Osteoblast (primary cell): ENCODE data around the gene SIX2. TPM values are rescaled to one million over a fixed set of nuclear protein-coding genes. Genes with fewer than 3 reads are reported as not detected.
A peak's percentile ranks its signal among the peaks of the same experiment; 100 is the strongest.

Experiments
- DNase-seq: peaks from one replicate; pipeline ENCODE4 v3.0.0; 2011; ENCODE audit warnings: low spot score, mixed read lengths; ENCODE audit not compliant: insufficient read length; ENCODE audit errors: missing footprints
- H2AFZ ChIP-seq: 2 replicates; pipeline ENCODE4 v1.6.0; 2011; ENCODE audit warnings: mild to moderate bottlenecking, low read length
- H3K27ac ChIP-seq: 2 replicates; pipeline ENCODE4 v1.5.1; 2011; ENCODE audit warnings: mild to moderate bottlenecking, low read depth, low read length, moderate library complexity
- H3K27me3 ChIP-seq: 2 replicates; pipeline ENCODE4 v1.6.0; 2012; ENCODE audit warnings: mild to moderate bottlenecking, control low read depth, inconsistent platforms, low read length, moderate library complexity; ENCODE audit not compliant: insufficient read depth
- H3K36me3 ChIP-seq: 2 replicates; pipeline ENCODE4 v1.5.1; 2011; ENCODE audit warnings: mild to moderate bottlenecking, low read length, control low read depth, moderate library complexity; ENCODE audit not compliant: insufficient read depth
- H3K4me1 ChIP-seq: 2 replicates; pipeline ENCODE4 v1.5.1; 2011; ENCODE audit warnings: mild to moderate bottlenecking, low read length, control low read depth, moderate library complexity; ENCODE audit not compliant: insufficient read depth
- H3K4me2 ChIP-seq: 2 replicates; pipeline ENCODE4 v1.6.0; 2011; ENCODE audit warnings: mild to moderate bottlenecking, low read length; ENCODE audit not compliant: insufficient read depth
- H3K4me3 ChIP-seq: fragments of 200-600 bp; sonication (generic); 3 replicates; pipeline ENCODE4 v1.5.1; 2012; ENCODE audit warnings: mild to moderate bottlenecking, low read length, inconsistent platforms; ENCODE audit not compliant: insufficient read depth
- H3K79me2 ChIP-seq: 2 replicates; pipeline ENCODE4 v1.6.0; 2012; ENCODE audit warnings: mild to moderate bottlenecking, low read length, control low read depth, inconsistent platforms; ENCODE audit not compliant: insufficient read depth
- H3K9me3 ChIP-seq: 2 replicates; pipeline ENCODE4 v1.5.1; 2011; ENCODE audit warnings: low read depth, low read length, control low read depth
- H4K20me1 ChIP-seq: 2 replicates; pipeline ENCODE4 v1.6.0; 2012; ENCODE audit warnings: mild to moderate bottlenecking, low read length, control low read depth; ENCODE audit not compliant: insufficient read depth
- total RNA-seq: library from RNA; depleted of rRNA; stranded (reverse); fragments of >200 nt; gene quantifications from 2 replicates; pipeline ENCODE4 v1.2.3, GENCODE V29; 2012
- TF ChIP-seq, protein P1 (sequence below): IDR thresholded peaks from 2 replicates; pipeline ENCODE4 v1.5.1; 2011; ENCODE audit warnings: mild to moderate bottlenecking, low read depth, low read length, moderate library complexity; ENCODE audit errors: extremely low read depth

Gene SIX2
- total RNA-seq, 1 donor = 14.8 TPM

GRCh38 chr2:45028276-45028675 is 19.0 kb upstream of the SIX2 start:
- peaks cover 12% of the 10 kb centered on the region for H3K4me1 ChIP-seq
- H3K27ac ChIP-seq = no peak overlapping the region
- H3K9me3 ChIP-seq = no peaks in the 10 kb centered on the region
- no peak overlapping the region for H3K4me3 ChIP-seq
- H3K36me3 ChIP-seq = no peaks in the 10 kb centered on the region
- no peak overlapping the region for H2AFZ ChIP-seq
- H3K79me2 ChIP-seq = no peaks in the 10 kb centered on the region
- DNase-seq = no peak
- no peaks in the 10 kb centered on the region for H3K27me3 ChIP-seq
- TF ChIP-seq, protein P1, sequence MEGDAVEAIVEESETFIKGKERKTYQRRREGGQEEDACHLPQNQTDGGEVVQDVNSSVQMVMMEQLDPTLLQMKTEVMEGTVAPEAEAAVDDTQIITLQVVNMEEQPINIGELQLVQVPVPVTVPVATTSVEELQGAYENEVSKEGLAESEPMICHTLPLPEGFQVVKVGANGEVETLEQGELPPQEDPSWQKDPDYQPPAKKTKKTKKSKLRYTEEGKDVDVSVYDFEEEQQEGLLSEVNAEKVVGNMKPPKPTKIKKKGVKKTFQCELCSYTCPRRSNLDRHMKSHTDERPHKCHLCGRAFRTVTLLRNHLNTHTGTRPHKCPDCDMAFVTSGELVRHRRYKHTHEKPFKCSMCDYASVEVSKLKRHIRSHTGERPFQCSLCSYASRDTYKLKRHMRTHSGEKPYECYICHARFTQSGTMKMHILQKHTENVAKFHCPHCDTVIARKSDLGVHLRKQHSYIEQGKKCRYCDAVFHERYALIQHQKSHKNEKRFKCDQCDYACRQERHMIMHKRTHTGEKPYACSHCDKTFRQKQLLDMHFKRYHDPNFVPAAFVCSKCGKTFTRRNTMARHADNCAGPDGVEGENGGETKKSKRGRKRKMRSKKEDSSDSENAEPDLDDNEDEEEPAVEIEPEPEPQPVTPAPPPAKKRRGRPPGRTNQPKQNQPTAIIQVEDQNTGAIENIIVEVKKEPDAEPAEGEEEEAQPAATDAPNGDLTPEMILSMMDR = no peak
- H3K4me2 ChIP-seq = no peak overlapping the region
- H4K20me1 ChIP-seq = no peaks in the 10 kb centered on the region

GRCh38 chr2:45026924-45027450 is 17.7 kb upstream of the SIX2 start:
- H3K9me3 ChIP-seq = no peaks in the 10 kb centered on the region
- peaks cover 12% of the 10 kb centered on the region for H3K4me1 ChIP-seq
- H3K27me3 ChIP-seq = no peaks in the 10 kb centered on the region
- H3K79me2 ChIP-seq = no peaks in the 10 kb centered on the region
- H2AFZ ChIP-seq = no peak overlapping the region
- no peaks in the 10 kb centered on the region for H4K20me1 ChIP-seq
- TF ChIP-seq, protein P1 = no peak
- H3K27ac ChIP-seq = no peak overlapping the region
- no peak for DNase-seq
- H3K4me3 ChIP-seq = no peak overlapping the region
- H3K36me3 ChIP-seq = no peaks in the 10 kb centered on the region
- no peak overlapping the region for H3K4me2 ChIP-seq

DNA sequence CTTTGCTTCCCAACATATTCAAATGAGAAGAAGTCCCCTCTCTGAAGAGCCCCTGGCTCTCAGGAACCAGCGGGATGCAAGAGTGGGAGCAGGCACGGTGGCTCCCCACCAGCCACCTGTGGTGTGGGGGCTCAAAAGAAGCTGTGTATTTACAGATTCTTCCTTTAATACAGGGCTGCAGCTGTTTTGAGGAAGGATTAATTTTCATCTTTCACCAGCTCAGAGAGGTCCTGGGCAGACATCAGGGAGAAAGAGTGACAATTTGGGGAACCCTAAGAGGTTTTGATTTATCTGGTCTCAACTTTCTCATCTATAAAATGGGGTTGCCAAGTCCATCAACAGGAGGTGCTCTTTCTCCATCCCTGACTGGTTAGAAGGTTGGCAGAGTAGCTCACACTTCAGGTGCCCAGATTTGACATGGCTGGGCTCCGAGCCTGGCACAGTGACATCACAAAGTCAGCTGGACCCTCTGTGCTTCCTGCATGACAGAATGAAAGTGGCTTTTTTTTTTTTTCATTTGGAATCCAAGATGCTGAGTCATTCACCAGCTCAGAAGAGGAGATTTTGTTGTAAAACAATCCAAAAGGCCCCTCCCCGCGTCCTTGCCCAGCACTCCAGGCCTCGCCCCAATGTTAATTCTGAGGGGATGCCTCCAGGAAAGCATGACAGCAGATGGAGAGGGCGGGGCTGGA is 15.5 kb upstream of the SIX2 start:
- no peaks in the 10 kb centered on the region for H3K27me3 ChIP-seq
- peak; percentile 87 for DNase-seq
- no peaks in the 10 kb centered on the region for H4K20me1 ChIP-seq
- H3K9me3 ChIP-seq = no peaks in the 10 kb centered on the region
- H3K4me2 ChIP-seq = no peak overlapping the region
- no peaks in the 10 kb centered on the region for H3K79me2 ChIP-seq
- no peak overlapping the region for H2AFZ ChIP-seq
- no peak overlapping the region for H3K4me3 ChIP-seq
- no peak overlapping the region for H3K27ac ChIP-seq
- H3K4me1 ChIP-seq = peaks cover 12% of the 10 kb centered on the region
- TF ChIP-seq, protein P1 = peak; percentile 43
- no peaks in the 10 kb centered on the region for H3K36me3 ChIP-seq

GRCh38 chr2:45024097-45024496 is 14.8 kb upstream of the SIX2 start:
- no peak overlapping the region for H3K4me3 ChIP-seq
- TF ChIP-seq, protein P1 = no peak
- H3K27me3 ChIP-seq = no peaks in the 10 kb centered on the region
- H4K20me1 ChIP-seq = no peaks in the 10 kb centered on the region
- no peaks in the 10 kb centered on the region for H3K36me3 ChIP-seq
- H3K4me1 ChIP-seq = peaks cover 12% of the 10 kb centered on the region
- no peak overlapping the region for H3K27ac ChIP-seq
- H3K79me2 ChIP-seq = no peaks in the 10 kb centered on the region
- DNase-seq = peak; percentile 73
- no peak overlapping the region for H3K4me2 ChIP-seq
- no peak overlapping the region for H2AFZ ChIP-seq
- H3K9me3 ChIP-seq = no peaks in the 10 kb centered on the region
